Measurements from ENCODE around the gene ITGB8. TPM values are rescaled to one million over a fixed set of nuclear protein-coding genes. Genes with fewer than 3 reads are reported as not detected.

Gene ITGB8
- total RNA-seq, 1 experiment from 2014 or later = 2.4 TPM

GRCh38 chr7:20343205-20343604, 12.5 kb downstream of the ITGB8 start:
- RAD21 ChIA-PET (ENCODE audit: low non-redundant PET in 1 of 2, low total read pairs in 2 of 2, uncharacterized antibody in 2 of 2, unreplicated experiment in 2 of 2) = no interaction called here
- CTCF ChIA-PET = interaction anchor here (0.9 to 1.2 kb wide), 2 partner anchors 8 to 13 kb away, joined by 3 read pairs; partner anchors contain the start of gene ITGB8
- no peaks in the 10 kb centered on the region for H3K36me3 ChIP-seq (ENCODE audit: control insufficient read depth in 1 of 2, insufficient read depth in 2 of 2, low read length in 2 of 2)
- DNase-seq (ENCODE audit: low read depth, low spot score) = no peak
- no peak overlapping the region for H2AFZ ChIP-seq (ENCODE audit: low read depth, low read length, poor library complexity, severe bottlenecking)
- H3K4me2 ChIP-seq (ENCODE audit: low read length) = no peak overlapping the region
- no TSS peak for BruUV-seq (replicated peaks)
- H3K9me2 ChIP-seq (ENCODE audit: insufficient read depth) = no peaks in the 10 kb centered on the region
- peaks cover 29 to 34% of the 10 kb centered on the region in 2 experiments for H3K4me1 ChIP-seq (ENCODE audit: control insufficient read depth in 1 of 2, insufficient read depth in 2 of 2, low read length in 2 of 2)
- intact Hi-C loops (cut with micrococcal nuclease) = no loop called here
- TF ChIP-seq RAD21 (IDR thresholded peaks at IDR 0.05; ENCODE audit: low read depth) (peak; percentile 64), MAX (IDR thresholded peaks at IDR 0.05) (no peak), CTCF (IDR thresholded peaks at IDR 0.05 in 2 of 3, conservative IDR thresholded peaks at IDR 0.05 in 1 of 3; ENCODE audit: borderline replicate concordance in 1 of 3, insufficient read depth in 1 of 3, low read depth in 2 of 3, low read length in 2 of 3) (peak; percentile 27 to 53 (median 45); a peak in 5 of 6 replicates)
- H3K27me3 ChIP-seq (ENCODE audit: insufficient read depth, low read length) = no peaks in the 10 kb centered on the region
- H3K27ac ChIP-seq (ENCODE audit: low read depth, low read length) = no peak overlapping the region
- H4K20me1 ChIP-seq (ENCODE audit: insufficient read depth) = no peaks in the 10 kb centered on the region
- POLR2A ChIA-PET = no interaction called here
- no peaks in the 10 kb centered on the region for H3K79me2 ChIP-seq (ENCODE audit: insufficient read depth, low read length)
- no peak overlapping the region for H3K4me3 ChIP-seq (replicated peaks in 1 of 2; ENCODE audit: low read depth in 1 of 2, low read length in 2 of 2)
- H3K9me3 ChIP-seq (ENCODE audit: control insufficient read depth in 1 of 2, insufficient read depth in 1 of 2, low read depth in 1 of 2, low read length in 2 of 2) = no peaks in the 10 kb centered on the region
- no peak overlapping the region for H3K9ac ChIP-seq (ENCODE audit: low read length)
- peak; percentile 51; the same call in 1 of the 2 replicates for ATAC-seq

- H2AFZ ChIP-seq (ENCODE audit: low read depth, low read length, poor library complexity, severe bottlenecking) = no peak overlapping the region
- H3K4me2 ChIP-seq (ENCODE audit: low read length) = no peak overlapping the region
- H3K27me3 ChIP-seq (ENCODE audit: insufficient read depth, low read length) = no peaks in the 10 kb centered on the region
- H3K4me3 ChIP-seq (replicated peaks in 1 of 2; ENCODE audit: low read depth in 1 of 2, low read length in 2 of 2) = no peak overlapping the region
- H3K9me3 ChIP-seq (ENCODE audit: control insufficient read depth in 1 of 2, insufficient read depth in 1 of 2, low read depth in 1 of 2, low read length in 2 of 2) = no peaks in the 10 kb centered on the region
- H4K20me1 ChIP-seq (ENCODE audit: insufficient read depth) = no peaks in the 10 kb centered on the region
- POLR2A ChIA-PET = no interaction called here
- BruUV-seq (replicated peaks) = no TSS peak
- TF ChIP-seq TCF7L2 (IDR thresholded peaks at IDR 0.05; ENCODE audit: borderline replicate concordance, extremely low read depth, insufficient read depth, insufficient read length) (no peak), CEBPB (IDR thresholded peaks at IDR 0.05; ENCODE audit: low read depth) (no peak), MAX (IDR thresholded peaks at IDR 0.05) (no peak), EGR1 (IDR thresholded peaks at IDR 0.05; ENCODE audit: low read depth) (no peak), FOSL1 (IDR thresholded peaks at IDR 0.05; ENCODE audit: low read depth) (no peak), ELF1 (IDR thresholded peaks at IDR 0.05; ENCODE audit: borderline replicate concordance, low read depth) (no peak), ATF3 (IDR thresholded peaks at IDR 0.05) (no peak)
- ATAC-seq = no peak
- no peak for DNase-seq (ENCODE audit: low read depth, low spot score)
- no peaks in the 10 kb centered on the region for H3K36me3 ChIP-seq (ENCODE audit: control insufficient read depth in 1 of 2, insufficient read depth in 2 of 2, low read length in 2 of 2)
- intact Hi-C loops (cut with micrococcal nuclease) = no loop called here
- CTCF ChIA-PET = no interaction called here
- no peak overlapping the region for H3K9ac ChIP-seq (ENCODE audit: low read length)
- peaks cover 29 to 34% of the 10 kb centered on the region in 2 experiments for H3K4me1 ChIP-seq (ENCODE audit: control insufficient read depth in 1 of 2, insufficient read depth in 2 of 2, low read length in 2 of 2)
- no peak overlapping the region for H3K27ac ChIP-seq (ENCODE audit: low read depth, low read length)
- H3K9me2 ChIP-seq (ENCODE audit: insufficient read depth) = no peaks in the 10 kb centered on the region
- RAD21 ChIA-PET (ENCODE audit: low non-redundant PET in 1 of 2, low total read pairs in 2 of 2, uncharacterized antibody in 2 of 2, unreplicated experiment in 2 of 2) = no interaction called here
- no peaks in the 10 kb centered on the region for H3K79me2 ChIP-seq (ENCODE audit: insufficient read depth, low read length)
These were observed 13.2 kb downstream of the ITGB8 start for GRCh38 chr7:20343941-20344340.
